Retinal pigment epithelial cell (primary cell): ENCODE results near the gene ALLC.

ENCODE experiments used
- DNase-seq: peaks from one replicate; pipeline ENCODE4 v3.0.0-alpha.2; 2010; ENCODE audit warnings: low read depth
- H3K4me3 ChIP-seq: 2 replicates; pipeline ENCODE4 v1.5.1; 2011; ENCODE audit warnings: mild to moderate bottlenecking, low read length, control low read depth, moderate library complexity
- TF ChIP-seq, protein P1 (sequence below): conservative IDR thresholded peaks from 2 replicates; pipeline ENCODE4 v1.5.1; 2011; ENCODE audit warnings: low read depth, low read length, control low read depth, inconsistent platforms

Gene ALLC

DNA sequence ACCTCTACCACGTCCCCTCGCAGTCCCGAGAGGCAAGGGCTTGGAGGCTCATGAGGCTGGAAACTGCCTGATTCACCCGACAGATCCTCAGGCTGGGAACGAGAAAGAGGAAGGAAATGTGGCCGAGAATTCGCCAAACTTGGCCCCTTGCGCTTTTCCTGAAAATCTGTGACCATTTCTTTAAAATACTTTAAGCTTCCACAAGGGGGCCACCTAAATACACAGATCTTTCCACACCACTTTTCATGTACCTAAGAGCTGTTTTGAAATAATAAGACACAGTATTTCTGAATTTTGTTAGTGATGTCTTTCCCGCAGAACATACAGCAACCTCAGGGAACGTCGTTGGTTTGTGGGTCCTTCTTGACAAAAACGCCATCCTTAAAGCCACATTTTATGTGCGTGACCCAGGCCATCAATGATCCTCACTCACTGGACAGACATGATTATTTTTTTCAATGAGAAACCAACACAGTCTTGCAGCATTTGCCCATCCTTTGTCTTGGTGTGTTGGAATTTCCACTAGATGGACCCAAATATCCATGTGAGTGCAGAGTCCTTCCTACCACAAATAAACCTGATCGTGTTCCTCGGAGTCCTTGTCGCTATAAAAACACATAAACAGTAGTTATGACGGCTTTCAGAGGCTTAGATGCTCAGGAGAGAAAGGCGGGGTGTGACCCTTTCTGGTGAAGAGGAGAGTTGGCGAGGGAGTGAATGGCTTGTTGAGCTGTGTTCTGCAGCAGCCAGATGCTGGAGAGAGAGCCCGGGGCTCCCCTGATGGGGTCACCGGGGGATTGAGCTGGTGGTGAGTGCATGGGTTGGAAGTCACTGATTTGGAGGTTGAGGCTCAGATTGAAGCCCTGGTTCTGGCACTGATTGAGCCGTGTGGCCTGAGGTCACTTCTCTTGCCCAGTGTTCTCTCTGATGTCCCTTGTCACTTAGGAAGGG lies 70.4 kb downstream of the ALLC start:
- TF ChIP-seq, protein P1, sequence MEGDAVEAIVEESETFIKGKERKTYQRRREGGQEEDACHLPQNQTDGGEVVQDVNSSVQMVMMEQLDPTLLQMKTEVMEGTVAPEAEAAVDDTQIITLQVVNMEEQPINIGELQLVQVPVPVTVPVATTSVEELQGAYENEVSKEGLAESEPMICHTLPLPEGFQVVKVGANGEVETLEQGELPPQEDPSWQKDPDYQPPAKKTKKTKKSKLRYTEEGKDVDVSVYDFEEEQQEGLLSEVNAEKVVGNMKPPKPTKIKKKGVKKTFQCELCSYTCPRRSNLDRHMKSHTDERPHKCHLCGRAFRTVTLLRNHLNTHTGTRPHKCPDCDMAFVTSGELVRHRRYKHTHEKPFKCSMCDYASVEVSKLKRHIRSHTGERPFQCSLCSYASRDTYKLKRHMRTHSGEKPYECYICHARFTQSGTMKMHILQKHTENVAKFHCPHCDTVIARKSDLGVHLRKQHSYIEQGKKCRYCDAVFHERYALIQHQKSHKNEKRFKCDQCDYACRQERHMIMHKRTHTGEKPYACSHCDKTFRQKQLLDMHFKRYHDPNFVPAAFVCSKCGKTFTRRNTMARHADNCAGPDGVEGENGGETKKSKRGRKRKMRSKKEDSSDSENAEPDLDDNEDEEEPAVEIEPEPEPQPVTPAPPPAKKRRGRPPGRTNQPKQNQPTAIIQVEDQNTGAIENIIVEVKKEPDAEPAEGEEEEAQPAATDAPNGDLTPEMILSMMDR, result peak; percentile 61
- H3K4me3 ChIP-seq, result no peak overlapping the region
- no peak for DNase-seq

DNA sequence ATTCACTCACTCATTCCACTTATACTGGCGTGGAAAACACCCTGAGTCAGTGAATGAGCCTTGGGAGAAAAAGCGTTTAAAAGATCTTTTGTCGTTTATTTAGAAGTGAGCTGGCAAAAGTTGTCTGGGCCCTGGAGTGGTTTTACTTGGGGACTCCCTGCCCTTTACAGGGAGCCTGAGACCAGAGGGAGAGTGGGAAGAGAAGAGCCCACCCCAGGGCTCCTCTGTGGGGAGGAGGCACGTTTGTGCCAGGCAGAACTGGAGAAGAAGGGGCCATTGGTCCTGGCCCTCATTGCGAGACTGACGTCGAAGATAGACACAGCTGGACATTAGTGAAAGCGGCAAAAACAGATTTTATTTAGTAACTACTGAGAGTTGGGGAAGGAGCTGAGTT lies 71.1 kb downstream of the ALLC start:
- TF ChIP-seq, protein P1, result no peak
- H3K4me3 ChIP-seq, result no peak overlapping the region
- DNase-seq, result no peak

DNA sequence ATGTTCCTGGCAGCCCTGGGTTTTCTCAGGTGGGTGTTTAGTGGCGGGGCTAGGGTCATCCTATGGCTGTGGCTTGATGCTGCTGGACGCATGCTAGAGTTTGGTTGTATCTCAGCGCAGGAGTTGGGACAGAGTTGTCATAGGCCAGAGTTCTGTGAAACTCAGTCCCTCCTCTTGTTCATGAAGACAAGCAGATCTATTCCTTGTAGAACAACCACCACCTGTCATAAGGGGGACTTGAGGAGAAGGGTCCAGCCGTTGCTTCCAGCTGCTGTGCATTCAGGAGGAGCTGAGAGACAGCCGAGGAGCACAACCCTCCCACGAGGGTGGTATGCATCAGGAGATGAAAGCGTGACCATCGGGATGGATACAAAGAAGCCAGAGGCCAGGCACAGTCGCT lies 71.8 kb downstream of the ALLC start:
- TF ChIP-seq, protein P1, result no peak

DNA sequence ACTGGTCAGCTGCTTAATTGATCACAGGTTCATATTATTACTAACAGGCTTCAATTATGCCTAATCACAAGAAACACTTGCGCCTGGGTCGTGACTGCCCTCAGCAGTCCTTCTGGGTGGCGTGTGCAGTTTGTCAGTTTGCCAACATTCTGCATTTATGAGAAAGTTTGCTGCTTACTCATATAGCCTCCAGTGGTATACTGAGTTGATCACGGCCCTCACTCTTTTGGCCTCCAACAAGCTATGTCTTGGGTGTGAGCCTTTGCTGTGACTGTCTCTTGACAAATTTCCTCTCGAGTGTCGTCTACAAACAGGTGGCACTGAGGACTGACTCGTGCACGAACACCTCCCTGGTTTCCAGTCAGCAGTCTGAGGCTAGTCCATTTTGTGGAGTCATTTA lies 72.6 kb downstream of the ALLC start:
- DNase-seq, result no peak
- TF ChIP-seq, protein P1, result no peak
- H3K4me3 ChIP-seq, result no peak overlapping the region

More for the DNA sequence above, 71.8 kb downstream of the ALLC start:
- DNase-seq, result no peak
- H3K4me3 ChIP-seq, result no peak overlapping the region

DNA sequence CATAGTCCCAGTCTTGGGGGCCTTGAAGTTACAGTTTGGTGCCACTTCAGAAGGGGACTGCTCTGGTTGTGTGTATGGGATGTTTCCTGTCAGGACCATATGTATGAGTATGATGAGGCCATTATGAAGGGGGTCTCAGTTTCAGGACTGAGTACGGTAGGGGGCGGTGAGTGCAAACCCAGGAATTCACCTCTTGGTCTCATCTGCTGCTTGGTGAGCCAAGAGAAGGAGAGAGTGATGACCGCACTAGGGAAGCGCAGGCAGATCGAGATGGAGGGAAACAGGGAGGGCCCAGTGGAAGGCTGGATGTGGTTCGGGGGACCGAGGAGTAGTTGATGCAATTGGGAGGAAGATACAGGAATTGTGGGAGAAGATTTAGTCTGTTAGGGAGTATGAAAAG lies 73.8 kb downstream of the ALLC start:
- no peak for DNase-seq
- no peak overlapping the region for H3K4me3 ChIP-seq
- TF ChIP-seq, protein P1, result no peak

DNA sequence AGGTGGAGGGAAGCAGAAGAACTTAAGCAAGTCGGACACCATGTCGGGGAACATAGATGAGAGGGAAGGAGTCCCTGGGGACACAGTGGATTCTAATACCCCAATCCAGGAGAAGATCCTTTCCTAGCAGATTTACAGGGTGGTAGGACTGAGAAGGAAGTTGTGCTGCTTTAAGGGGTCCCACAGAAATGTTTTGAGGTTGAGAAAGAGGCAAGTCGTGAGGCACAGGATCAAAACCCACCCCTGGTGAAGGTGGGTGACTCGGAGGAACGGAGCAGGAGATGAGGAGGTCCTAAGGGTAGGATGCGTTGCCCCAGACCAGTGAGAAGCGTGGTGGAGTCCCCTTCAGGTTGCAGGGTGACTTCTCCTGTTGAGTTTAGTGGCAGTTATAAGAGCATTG lies 78.1 kb downstream of the ALLC start:
- H3K4me3 ChIP-seq, result no peak overlapping the region
- TF ChIP-seq, protein P1, result no peak
- DNase-seq, result no peak

DNA sequence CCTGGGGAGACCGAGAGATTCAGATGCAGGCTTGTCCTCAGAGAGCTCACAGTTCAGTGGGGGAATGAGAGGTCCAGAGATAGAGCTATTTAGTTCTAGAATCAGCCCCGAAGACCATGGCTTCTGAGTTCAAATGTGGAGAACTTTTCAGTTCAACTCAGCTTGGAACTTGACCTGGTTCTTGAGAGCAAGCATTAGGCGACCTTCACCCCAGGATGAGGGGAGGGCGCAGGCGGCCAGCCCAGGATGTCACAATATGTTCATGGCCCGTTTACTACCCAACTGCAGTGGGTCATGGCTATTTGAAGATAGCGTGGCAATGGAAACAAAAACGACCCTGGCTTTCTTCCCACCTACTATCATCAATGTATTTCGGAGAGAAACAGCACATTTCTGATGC lies 79.1 kb downstream of the ALLC start:
- H3K4me3 ChIP-seq, result no peak overlapping the region
- DNase-seq, result no peak
- TF ChIP-seq, protein P1, result no peak
